Ishikawa (cell line): ENCODE measurements around the gene ABTB2.

Experiments
- CEBPB ChIP-seq: IDR thresholded peaks from 2 replicates; pipeline ENCODE4 v1.6.1; 2012
- CREB1 ChIP-seq: IDR thresholded peaks from 2 replicates; pipeline ENCODE4 v1.6.1; 2012; ENCODE audit warnings: low read depth
- EP300 ChIP-seq: IDR thresholded peaks from 2 replicates; pipeline ENCODE4 v1.6.1; 2012; ENCODE audit warnings: borderline replicate concordance
- FOXM1 ChIP-seq: IDR thresholded peaks from 2 replicates; pipeline ENCODE4 v1.6.1; 2012; ENCODE audit warnings: low read depth, borderline replicate concordance
- NFIC ChIP-seq: IDR thresholded peaks from 2 replicates; pipeline ENCODE4 v1.6.1; 2012
- RAD21 ChIP-seq: IDR thresholded peaks from 2 replicates; pipeline ENCODE4 v1.6.1; 2012; ENCODE audit warnings: low read depth
- TAF1 ChIP-seq: IDR thresholded peaks from 2 replicates; pipeline ENCODE4 v1.6.1; 2012; ENCODE audit warnings: low read depth, mild to moderate bottlenecking
- TCF12 ChIP-seq: IDR thresholded peaks from 2 replicates; pipeline ENCODE4 v1.6.1; 2012; ENCODE audit warnings: low read depth
- YY1 ChIP-seq: IDR thresholded peaks from 2 replicates; pipeline ENCODE4 v1.6.1; 2012; ENCODE audit warnings: low read depth
- ZBTB7A ChIP-seq: IDR thresholded peaks from 2 replicates; pipeline ENCODE4 v1.6.1; 2012; ENCODE audit warnings: low read depth
- TF ChIP-seq, protein P1 (sequence below): IDR thresholded peaks from 2 replicates; pipeline ENCODE4 v1.6.1; 2012
- TF ChIP-seq, protein P2 (sequence below): IDR thresholded peaks from 2 replicates; pipeline ENCODE4 v1.6.1; 2012; ENCODE audit warnings: low read depth, mild to moderate bottlenecking
- TF ChIP-seq, protein P3 (sequence below): IDR thresholded peaks from 2 replicates; pipeline ENCODE4 v1.6.1; 2012

DNA sequence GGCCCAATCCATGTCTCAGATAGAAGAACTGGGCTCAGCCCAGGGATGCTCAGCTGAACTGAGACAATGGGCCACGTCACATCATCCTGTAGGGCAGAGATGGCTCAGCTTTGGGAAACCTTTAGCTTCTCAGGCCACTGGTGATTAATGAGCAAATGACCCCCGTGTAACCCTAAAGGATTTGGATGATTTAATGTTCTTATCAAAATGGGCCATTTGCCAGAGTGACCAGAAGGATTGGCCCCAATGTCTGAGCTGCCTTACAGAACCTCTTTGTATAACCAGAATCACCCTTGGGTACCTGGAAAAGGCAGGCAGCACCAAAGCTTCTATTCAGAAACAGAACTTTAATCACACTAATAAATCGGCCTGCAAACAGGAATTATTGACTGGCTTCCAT, 73.7 kb downstream of the ABTB2 start:
- TF ChIP-seq EP300, result no peak
- TF ChIP-seq CEBPB, result no peak
- TF ChIP-seq, protein P1, sequence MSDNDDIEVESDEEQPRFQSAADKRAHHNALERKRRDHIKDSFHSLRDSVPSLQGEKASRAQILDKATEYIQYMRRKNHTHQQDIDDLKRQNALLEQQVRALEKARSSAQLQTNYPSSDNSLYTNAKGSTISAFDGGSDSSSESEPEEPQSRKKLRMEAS, result no peak
- TF ChIP-seq, protein P2, sequence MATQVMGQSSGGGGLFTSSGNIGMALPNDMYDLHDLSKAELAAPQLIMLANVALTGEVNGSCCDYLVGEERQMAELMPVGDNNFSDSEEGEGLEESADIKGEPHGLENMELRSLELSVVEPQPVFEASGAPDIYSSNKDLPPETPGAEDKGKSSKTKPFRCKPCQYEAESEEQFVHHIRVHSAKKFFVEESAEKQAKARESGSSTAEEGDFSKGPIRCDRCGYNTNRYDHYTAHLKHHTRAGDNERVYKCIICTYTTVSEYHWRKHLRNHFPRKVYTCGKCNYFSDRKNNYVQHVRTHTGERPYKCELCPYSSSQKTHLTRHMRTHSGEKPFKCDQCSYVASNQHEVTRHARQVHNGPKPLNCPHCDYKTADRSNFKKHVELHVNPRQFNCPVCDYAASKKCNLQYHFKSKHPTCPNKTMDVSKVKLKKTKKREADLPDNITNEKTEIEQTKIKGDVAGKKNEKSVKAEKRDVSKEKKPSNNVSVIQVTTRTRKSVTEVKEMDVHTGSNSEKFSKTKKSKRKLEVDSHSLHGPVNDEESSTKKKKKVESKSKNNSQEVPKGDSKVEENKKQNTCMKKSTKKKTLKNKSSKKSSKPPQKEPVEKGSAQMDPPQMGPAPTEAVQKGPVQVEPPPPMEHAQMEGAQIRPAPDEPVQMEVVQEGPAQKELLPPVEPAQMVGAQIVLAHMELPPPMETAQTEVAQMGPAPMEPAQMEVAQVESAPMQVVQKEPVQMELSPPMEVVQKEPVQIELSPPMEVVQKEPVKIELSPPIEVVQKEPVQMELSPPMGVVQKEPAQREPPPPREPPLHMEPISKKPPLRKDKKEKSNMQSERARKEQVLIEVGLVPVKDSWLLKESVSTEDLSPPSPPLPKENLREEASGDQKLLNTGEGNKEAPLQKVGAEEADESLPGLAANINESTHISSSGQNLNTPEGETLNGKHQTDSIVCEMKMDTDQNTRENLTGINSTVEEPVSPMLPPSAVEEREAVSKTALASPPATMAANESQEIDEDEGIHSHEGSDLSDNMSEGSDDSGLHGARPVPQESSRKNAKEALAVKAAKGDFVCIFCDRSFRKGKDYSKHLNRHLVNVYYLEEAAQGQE, result no peak
- TF ChIP-seq, protein P3, sequence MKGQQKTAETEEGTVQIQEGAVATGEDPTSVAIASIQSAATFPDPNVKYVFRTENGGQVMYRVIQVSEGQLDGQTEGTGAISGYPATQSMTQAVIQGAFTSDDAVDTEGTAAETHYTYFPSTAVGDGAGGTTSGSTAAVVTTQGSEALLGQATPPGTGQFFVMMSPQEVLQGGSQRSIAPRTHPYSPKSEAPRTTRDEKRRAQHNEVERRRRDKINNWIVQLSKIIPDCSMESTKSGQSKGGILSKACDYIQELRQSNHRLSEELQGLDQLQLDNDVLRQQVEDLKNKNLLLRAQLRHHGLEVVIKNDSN, result no peak
- no peak for TF ChIP-seq CREB1
- TF ChIP-seq YY1, result no peak
- no peak for TF ChIP-seq RAD21
- TF ChIP-seq NFIC, result no peak
- TF ChIP-seq TAF1, result no peak
- TF ChIP-seq TCF12, result no peak
- TF ChIP-seq FOXM1, result no peak
- no peak for TF ChIP-seq ZBTB7A
